Esophagus muscularis mucosa (tissue), 4 donors: ENCODE measurements around the gene COPZ1.
"Not testable (repeated sequence)": the region's sequence is repeated elsewhere in the genome, so short reads cannot be mapped to it uniquely, and the experiment has no call there.

Source experiments
- EP300 ChIP-seq: sonication (generic); formaldehyde crosslinking; IDR thresholded peaks from one replicate; pipeline ENCODE4 v1.6.1; 2017; ENCODE audit warnings: antibody characterized with exemption
- POLR2A ChIP-seq: fragments of 450-650 bp; IDR thresholded peaks from one replicate; pipeline ENCODE4 v1.6.1; 2017; ENCODE audit warnings: antibody characterized with exemption, moderate library complexity, mild to moderate bottlenecking, low read depth
- POLR2AphosphoS5 ChIP-seq, 2 donors: sonication (generic); formaldehyde crosslinking; IDR thresholded peaks; one replicate each; pipeline ENCODE4 v1.6.1; 2017; ENCODE audit warnings: antibody characterized with exemption in 2 of 2
- TF ChIP-seq, protein P1 (sequence below), 3 experiments: fragments of 200-600 bp in 2 of 3; fragments of 450-650 bp in 1 of 3; sonication (generic) in 2 of 3; IDR thresholded peaks; one replicate each; pipeline ENCODE4 v1.5.1; 2017 to 2019; ENCODE audit warnings: antibody characterized with exemption in 3 of 3, mild to moderate bottlenecking in 2 of 3, moderate library complexity in 1 of 3

GRCh38 chr12:54281694-54282093, 43.2 kb upstream of the COPZ1 start:
- TF ChIP-seq, protein P1, sequence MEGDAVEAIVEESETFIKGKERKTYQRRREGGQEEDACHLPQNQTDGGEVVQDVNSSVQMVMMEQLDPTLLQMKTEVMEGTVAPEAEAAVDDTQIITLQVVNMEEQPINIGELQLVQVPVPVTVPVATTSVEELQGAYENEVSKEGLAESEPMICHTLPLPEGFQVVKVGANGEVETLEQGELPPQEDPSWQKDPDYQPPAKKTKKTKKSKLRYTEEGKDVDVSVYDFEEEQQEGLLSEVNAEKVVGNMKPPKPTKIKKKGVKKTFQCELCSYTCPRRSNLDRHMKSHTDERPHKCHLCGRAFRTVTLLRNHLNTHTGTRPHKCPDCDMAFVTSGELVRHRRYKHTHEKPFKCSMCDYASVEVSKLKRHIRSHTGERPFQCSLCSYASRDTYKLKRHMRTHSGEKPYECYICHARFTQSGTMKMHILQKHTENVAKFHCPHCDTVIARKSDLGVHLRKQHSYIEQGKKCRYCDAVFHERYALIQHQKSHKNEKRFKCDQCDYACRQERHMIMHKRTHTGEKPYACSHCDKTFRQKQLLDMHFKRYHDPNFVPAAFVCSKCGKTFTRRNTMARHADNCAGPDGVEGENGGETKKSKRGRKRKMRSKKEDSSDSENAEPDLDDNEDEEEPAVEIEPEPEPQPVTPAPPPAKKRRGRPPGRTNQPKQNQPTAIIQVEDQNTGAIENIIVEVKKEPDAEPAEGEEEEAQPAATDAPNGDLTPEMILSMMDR (IDR thresholded peaks at IDR 0.05): not testable (repeated sequence)
- TF ChIP-seq POLR2A; POLR2AphosphoS5 (IDR thresholded peaks at IDR 0.05); EP300: not testable (repeated sequence)
